ENCODE measurements around the gene XPO4. TPM values are rescaled to one million over a fixed set of nuclear protein-coding genes. Genes with fewer than 3 reads are reported as not detected.

The XPO4 gene
- polyA plus RNA-seq, 1 of the 3 experiments (the other 2 are of a cell fraction) = 4.2 TPM

- no peak for DNase-seq
- ChIA-PET CTCF (interaction anchor here (1.2 to 7.5 kb wide), 5 partner anchors 12 to 729 kb away, joined by 3 to 74 read pairs (median 10); no protein-coding TSS in a partner anchor), POLR2A (no interaction called here)
- Histone ChIP-seq H3K79me2 (ENCODE audit: insufficient read depth) (no peaks in the 10 kb centered on the region), H3K4me1 (ENCODE audit: control insufficient read depth in 1 of 2, insufficient read depth in 2 of 2, low read depth in 1 of 2, low read length in 1 of 2) (no peaks in the 10 kb centered on the region; a peak in 1 of 4 replicates), H2AFZ (ENCODE audit: low read depth) (no peak overlapping the region), H3K9me2 (no peaks in the 10 kb centered on the region), H3K27me3 (ENCODE audit: insufficient read depth) (no peaks in the 10 kb centered on the region), H3K9ac (no peak overlapping the region), H4K20me1 (ENCODE audit: insufficient read depth) (no peaks in the 10 kb centered on the region), H3K9me3 (no peaks in the 10 kb centered on the region), H3K27ac (ENCODE audit: low read depth in 2 of 2, low read length in 1 of 2) (no peak overlapping the region), H3K4me3 (ENCODE audit: low read depth in 2 of 2, low read length in 1 of 2) (no peak overlapping the region), H3F3A (replicated peaks; ENCODE audit: insufficient read depth) (no peaks in the 10 kb centered on the region), H3K36me3 (replicated peaks in 1 of 2; ENCODE audit: control insufficient read depth in 1 of 2, insufficient read depth in 2 of 2, low read length in 1 of 2) (no peaks in the 10 kb centered on the region), H3K4me2 (no peak overlapping the region)
- TF ChIP-seq REST (IDR thresholded peaks at IDR 0.05; ENCODE audit: low read depth, low read length) = no peak
- no peak for TF ChIP-seq RCOR1 (IDR thresholded peaks at IDR 0.05; ENCODE audit: low read length)
- no peak for TF ChIP-seq CHD2 (IDR thresholded peaks at IDR 0.05; ENCODE audit: low read length, partially characterized antibody)
- no peak for TF ChIP-seq EP300 (IDR thresholded peaks at IDR 0.05; ENCODE audit: borderline replicate concordance in 1 of 2, low read depth in 1 of 2, low read length in 1 of 2)
- no peak for TF ChIP-seq MEF2A (IDR thresholded peaks at IDR 0.05; ENCODE audit: borderline replicate concordance, low read depth)
- no peak for TF ChIP-seq NRF1 (IDR thresholded peaks at IDR 0.05; ENCODE audit: low read depth, low read length)
- no peak for TF ChIP-seq PBX3 (IDR thresholded peaks at IDR 0.05)
- no peak for TF ChIP-seq TCF12 (IDR thresholded peaks at IDR 0.05)
- no peak for TF ChIP-seq USF1 (IDR thresholded peaks at IDR 0.05; ENCODE audit: borderline replicate concordance, low read depth)
- no peak for TF ChIP-seq ELF1 (IDR thresholded peaks at IDR 0.05)
- no peak for TF ChIP-seq SIN3A (IDR thresholded peaks at IDR 0.05; ENCODE audit: borderline replicate concordance, low read depth, low read length)
- 73% methylated on average over 4 of the region's 4 CpGs for WGBS (ENCODE audit: low lambda C conversion rate)
These were observed 20.7 kb upstream of the XPO4 start for GRCh38 chr13:20923272-20923671.

- 55% methylated on average over 3 of the region's 4 CpGs for WGBS (ENCODE audit: low lambda C conversion rate)
- Histone ChIP-seq H3K4me2 (no peak overlapping the region), H4K20me1 (ENCODE audit: insufficient read depth) (no peaks in the 10 kb centered on the region), H3K9me3 (no peaks in the 10 kb centered on the region), H3K9ac (no peak overlapping the region), H3F3A (replicated peaks; ENCODE audit: insufficient read depth) (no peaks in the 10 kb centered on the region), H2AFZ (ENCODE audit: low read depth) (no peak overlapping the region), H3K4me3 (ENCODE audit: low read depth in 2 of 2, low read length in 1 of 2) (no peak overlapping the region), H3K79me2 (ENCODE audit: insufficient read depth) (no peaks in the 10 kb centered on the region), H3K4me1 (ENCODE audit: control insufficient read depth in 1 of 2, insufficient read depth in 2 of 2, low read depth in 1 of 2, low read length in 1 of 2) (no peaks in the 10 kb centered on the region; a peak in 1 of 4 replicates), H3K27ac (ENCODE audit: low read depth in 2 of 2, low read length in 1 of 2) (no peak overlapping the region), H3K36me3 (replicated peaks in 1 of 2; ENCODE audit: control insufficient read depth in 1 of 2, insufficient read depth in 2 of 2, low read length in 1 of 2) (no peaks in the 10 kb centered on the region), H3K9me2 (no peaks in the 10 kb centered on the region), H3K27me3 (ENCODE audit: insufficient read depth) (no peaks in the 10 kb centered on the region)
- no peak for DNase-seq
- POLR2A ChIA-PET = no interaction called here
- CTCF ChIA-PET = interaction anchor here (0.8 to 7.5 kb wide), 3 partner anchors 208 to 724 kb away, joined by 3 to 74 read pairs (median 10); no protein-coding TSS in a partner anchor
- TF ChIP-seq EP300 (IDR thresholded peaks at IDR 0.05; ENCODE audit: borderline replicate concordance in 1 of 2, low read depth in 1 of 2, low read length in 1 of 2) (no peak), ZBTB33 (IDR thresholded peaks at IDR 0.05; ENCODE audit: borderline replicate concordance, low read depth) (no peak), MXI1 (IDR thresholded peaks at IDR 0.05; ENCODE audit: low read depth, low read length) (no peak), REST (IDR thresholded peaks at IDR 0.05; ENCODE audit: low read depth, low read length) (no peak), TCF12 (IDR thresholded peaks at IDR 0.05) (no peak), TAF1 (IDR thresholded peaks at IDR 0.05; ENCODE audit: borderline replicate concordance, low read depth, low read length) (no peak), FOXJ3 (CRISPR knock-in tag; IDR thresholded peaks at IDR 0.05) (no peak), TEAD4 (IDR thresholded peaks at IDR 0.05; ENCODE audit: borderline replicate concordance, insufficient read depth) (no peak)
These were observed 19.0 kb upstream of the XPO4 start for GRCh38 chr13:20921572-20921971.
